ENCODE data around the gene SCN8A. TPM values are rescaled to one million over a fixed set of nuclear protein-coding genes. Genes with fewer than 3 reads are reported as not detected.

The SCN8A gene
- total RNA-seq, 2 donors from 2014 or later: 7.6 to 10.4 TPM

DNA sequence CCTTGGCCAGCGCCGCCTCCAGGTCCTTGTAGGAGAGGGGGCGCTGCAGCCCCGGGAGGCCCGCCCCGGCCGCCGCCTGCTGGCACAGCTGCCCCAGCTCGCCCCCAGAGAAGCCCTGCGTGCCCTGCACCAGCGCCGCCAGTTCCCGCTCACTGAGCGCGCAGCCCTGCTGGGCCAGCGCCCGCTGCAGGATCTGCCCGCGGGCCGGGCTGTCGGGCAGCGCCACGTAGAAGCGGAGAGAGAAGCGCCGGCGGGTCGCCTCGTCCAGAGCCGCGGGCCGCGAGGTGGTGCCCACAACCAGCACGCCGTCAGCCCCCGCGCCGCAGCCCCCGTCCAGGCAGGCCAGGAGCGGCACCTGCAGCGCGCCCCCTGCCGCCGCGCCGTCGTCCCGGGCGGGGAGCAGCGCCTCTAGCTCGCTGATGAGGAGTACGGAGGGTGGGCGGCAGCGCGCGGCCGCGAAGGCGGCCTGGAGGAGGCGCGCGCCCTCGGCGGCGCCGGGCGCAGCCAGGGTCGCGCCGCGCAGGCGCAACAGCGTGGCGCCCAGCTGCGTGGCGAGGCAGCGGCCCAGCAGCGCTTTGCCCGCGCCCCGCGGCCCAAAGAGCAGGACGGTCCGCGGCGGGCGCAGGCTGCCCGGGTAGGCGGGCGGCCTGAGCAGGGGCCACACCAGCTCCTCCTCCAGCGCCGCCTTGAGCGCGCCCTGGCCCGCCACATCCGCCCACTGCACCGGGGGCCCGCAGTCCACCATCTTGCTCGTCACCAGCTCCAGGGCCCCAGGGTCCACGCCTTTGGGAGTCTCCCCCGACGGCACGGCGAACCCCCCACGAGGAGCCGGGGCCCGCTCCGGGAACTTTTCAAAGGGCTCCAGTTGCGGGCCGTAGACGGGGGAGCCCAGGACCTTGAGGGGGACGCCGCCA is 229.8 kb downstream of the SCN8A start:
- peak overlapping the region; percentile 46 to 48 for H3K4me3 ChIP-seq
- H3K27ac ChIP-seq: peak overlapping the region; percentile 77 to 79
- H3K9me3 ChIP-seq: no peaks in the 10 kb centered on the region
- DNase-seq (ENCODE audit: low spot score): peak; percentile 34
- intact Hi-C loops (cut with DNase I): no loop called here
- H3K27me3 ChIP-seq (replicated peaks; ENCODE audit: insufficient read depth): no peaks in the 10 kb centered on the region
- H3K36me3 ChIP-seq: no peaks in the 10 kb centered on the region
- WGBS: 32% methylated on average over 38 of the region's 113 CpGs
- TF ChIP-seq CTCF (IDR thresholded peaks at IDR 0.05) (peak in 2 of 4 experiments; percentile 40 to 58), POLR2A (IDR thresholded peaks at IDR 0.05) (no peak)
- no peaks in the 10 kb centered on the region for H3K4me1 ChIP-seq (replicated peaks)

DNA sequence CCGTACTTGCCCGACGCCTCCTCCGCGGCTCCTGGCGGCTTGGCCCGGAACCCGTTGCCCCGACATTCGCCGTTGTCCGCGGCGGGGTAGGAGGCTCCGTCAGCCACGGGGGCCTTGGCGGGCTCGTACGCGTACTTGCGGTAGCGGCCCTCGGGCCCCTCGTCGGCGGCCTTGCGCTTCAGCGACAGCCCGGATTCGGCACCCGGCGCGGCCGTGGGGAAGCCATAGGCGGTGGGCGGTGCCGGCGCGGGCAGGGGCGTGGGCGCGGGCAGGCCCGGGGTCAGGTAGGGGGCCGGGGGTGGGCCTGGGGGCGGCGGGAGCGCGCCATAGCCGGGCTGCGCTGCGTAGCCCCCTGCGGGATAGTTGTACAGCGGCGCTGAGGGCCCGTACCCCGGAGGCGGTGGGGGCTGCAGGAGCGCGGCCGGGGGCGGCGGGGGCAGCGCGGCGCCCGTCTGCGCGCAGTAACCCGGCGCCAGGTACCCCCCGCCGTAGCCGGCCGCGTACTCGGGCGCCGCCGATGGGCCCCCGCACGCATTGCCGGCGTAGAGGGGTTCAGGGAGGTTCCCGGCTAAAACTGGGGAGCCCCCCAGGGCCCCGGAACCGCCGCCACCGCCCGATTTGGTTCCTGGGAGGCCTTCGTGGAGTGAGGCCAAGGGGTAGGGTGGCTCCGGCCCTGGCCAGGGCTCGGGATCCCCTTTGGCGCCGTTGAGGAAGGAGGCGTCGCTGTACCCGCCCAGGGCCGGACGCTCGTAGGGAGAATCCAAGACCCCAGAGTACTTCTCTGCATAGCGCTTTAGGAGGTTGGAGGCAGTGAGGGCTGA is 230.6 kb downstream of the SCN8A start:
- H3K4me1 ChIP-seq (replicated peaks): no peaks in the 10 kb centered on the region
- peak overlapping the region; percentile 77 to 79 for H3K27ac ChIP-seq
- H3K9me3 ChIP-seq: no peaks in the 10 kb centered on the region
- no peaks in the 10 kb centered on the region for H3K27me3 ChIP-seq (replicated peaks; ENCODE audit: insufficient read depth)
- H3K36me3 ChIP-seq: no peaks in the 10 kb centered on the region
- intact Hi-C loops (cut with DNase I): no loop called here
- peak in 1 of 4 experiments; percentile 0 for TF ChIP-seq CTCF (IDR thresholded peaks at IDR 0.05)
- TF ChIP-seq POLR2A (IDR thresholded peaks at IDR 0.05): no peak
- no peak for DNase-seq (ENCODE audit: low spot score)
- peak overlapping the region; percentile 46 to 48 for H3K4me3 ChIP-seq
- WGBS: 58% methylated on average over 88 of the region's 101 CpGs

DNA sequence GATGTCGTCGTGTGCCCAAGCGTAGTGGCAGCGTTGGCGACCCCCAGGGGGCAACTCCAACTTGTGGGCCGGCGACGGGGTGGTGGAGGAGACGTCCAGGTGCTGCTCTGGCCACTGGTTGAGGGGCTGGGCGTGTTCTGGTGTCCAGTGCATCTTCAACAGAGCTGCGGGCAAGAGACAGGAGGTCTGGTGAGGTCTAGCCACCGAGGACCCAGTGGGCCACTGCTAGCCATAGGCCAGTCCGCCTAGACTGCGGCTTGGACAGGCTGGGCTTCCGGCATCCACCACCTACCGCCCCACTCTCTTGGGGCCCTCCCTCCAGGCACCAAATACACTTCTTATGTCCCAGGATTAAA is 231.2 kb downstream of the SCN8A start:
- intact Hi-C loops (cut with DNase I): no loop called here
- no peak for DNase-seq (ENCODE audit: low spot score)
- Histone ChIP-seq H3K36me3 (no peaks in the 10 kb centered on the region), H3K27me3 (replicated peaks; ENCODE audit: insufficient read depth) (no peaks in the 10 kb centered on the region), H3K27ac (no peak overlapping the region), H3K4me1 (replicated peaks) (no peaks in the 10 kb centered on the region), H3K9me3 (no peaks in the 10 kb centered on the region), H3K4me3 (no peak overlapping the region)
- WGBS: 95% methylated on average over 16 of the region's 16 CpGs
- no peak for TF ChIP-seq CTCF (IDR thresholded peaks at IDR 0.05)
- no peak for TF ChIP-seq POLR2AphosphoS5 (IDR thresholded peaks at IDR 0.05)
- no peak for TF ChIP-seq POLR2A (IDR thresholded peaks at IDR 0.05)

DNA sequence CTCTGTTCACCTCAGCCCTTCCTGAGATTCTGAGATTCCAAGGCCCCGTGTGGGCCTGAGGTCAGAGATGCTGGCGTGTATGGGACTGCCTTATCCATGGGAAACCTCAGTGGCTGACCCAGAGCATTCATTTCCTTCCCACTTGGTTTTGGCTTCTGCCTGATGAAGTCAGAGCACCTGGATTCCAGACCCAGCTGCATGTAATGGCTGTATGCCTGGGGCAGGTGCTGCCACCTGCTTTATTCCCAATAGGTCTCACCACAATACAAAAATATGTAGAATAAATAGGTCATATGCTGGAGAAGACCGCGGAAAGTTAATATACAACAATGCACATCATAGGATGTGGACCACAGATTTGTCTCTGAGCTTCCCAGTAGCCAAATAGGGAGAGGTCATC is 231.9 kb downstream of the SCN8A start:
- Histone ChIP-seq H3K36me3 (no peaks in the 10 kb centered on the region), H3K27me3 (replicated peaks; ENCODE audit: insufficient read depth) (no peaks in the 10 kb centered on the region), H3K4me3 (no peak overlapping the region), H3K4me1 (replicated peaks) (no peaks in the 10 kb centered on the region), H3K9me3 (no peaks in the 10 kb centered on the region), H3K27ac (no peak overlapping the region)
- TF ChIP-seq POLR2A (IDR thresholded peaks at IDR 0.05): no peak
- TF ChIP-seq POLR2AphosphoS5 (IDR thresholded peaks at IDR 0.05): no peak
- TF ChIP-seq CTCF (IDR thresholded peaks at IDR 0.05): no peak
- WGBS: 90% methylated on average over 4 of the region's 4 CpGs
- intact Hi-C loops (cut with DNase I): no loop called here
- no peak for DNase-seq (ENCODE audit: low spot score)

Measured in prostate gland (tissue), 2 donors.